ENCODE data around the gene CFAP20DC. TPM values are rescaled to one million over a fixed set of nuclear protein-coding genes. Genes with fewer than 3 reads are reported as not detected.

Gene CFAP20DC
- total RNA-seq, 2 donors from 2014 or later, result 1.7 to 1.8 TPM

DNA sequence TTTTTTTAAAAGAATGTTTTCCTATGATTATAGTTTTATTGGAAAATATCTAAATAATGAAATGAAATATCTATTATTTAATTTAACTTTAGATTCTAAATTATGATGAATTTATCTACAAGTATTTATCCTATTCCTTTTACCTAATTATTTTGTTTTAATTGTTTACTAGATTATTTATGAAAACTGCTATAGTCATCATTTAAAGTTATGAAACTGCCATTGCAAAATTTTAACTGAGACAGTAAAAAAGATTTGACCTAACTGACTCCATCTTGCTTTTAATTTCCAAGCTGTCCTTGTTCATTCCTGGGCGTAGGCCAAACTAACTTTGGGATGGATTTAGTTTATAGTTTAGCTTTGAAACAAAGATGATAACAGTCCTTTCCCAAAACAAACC is 357.3 kb downstream of the CFAP20DC start:
- Histone ChIP-seq H3K27ac (no peak overlapping the region), H3K4me3 (no peak overlapping the region), H3K4me1 (peaks cover 6% of the 10 kb centered on the region), H3K27me3 (no peaks in the 10 kb centered on the region), H3K9ac (ENCODE audit: low read depth in 2 of 2, low read length in 2 of 2) (no peak overlapping the region), H3K36me3 (no peaks in the 10 kb centered on the region), H3K9me3 (no peaks in the 10 kb centered on the region)
- intact Hi-C loops (cut with DNase I), result no loop called here
- TF ChIP-seq CTCF (IDR thresholded peaks at IDR 0.05), result no peak
- no peak for DNase-seq
